ENCODE data around the gene CCDC144A. TPM values are rescaled to one million over a fixed set of nuclear protein-coding genes. Genes with fewer than 3 reads are reported as not detected.
"Not testable (repeated sequence)": the region's sequence is repeated elsewhere in the genome, so short reads cannot be mapped to it uniquely, and the experiment has no call there.

The CCDC144A gene
- total RNA-seq, 1 donor from 2014 or later = 8.8 TPM

- DNase-seq (ENCODE audit: low read depth) = not testable (repeated sequence)
Measured at GRCh38 chr17:16751924-16752287, 61.9 kb downstream of the CCDC144A start.

DNA sequence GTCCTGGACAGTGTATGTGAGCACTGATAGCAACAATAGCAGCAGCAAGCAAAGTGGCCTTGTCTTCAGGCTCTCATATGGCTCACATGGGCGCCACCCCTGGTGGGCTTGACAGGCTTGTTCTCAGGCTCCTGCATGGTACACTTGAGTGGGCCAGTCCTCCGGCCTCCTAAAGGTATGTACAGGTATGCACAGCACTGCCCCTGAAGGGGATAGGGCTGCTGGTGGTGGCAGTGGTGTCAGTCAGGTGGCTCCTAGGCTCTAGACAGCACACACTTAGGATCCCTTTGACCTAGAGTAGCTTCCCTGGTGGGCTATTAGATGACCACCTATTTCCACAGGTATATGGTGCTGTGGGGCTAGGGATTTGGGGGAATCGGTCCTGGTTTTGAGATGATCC is 67.5 kb downstream of the CCDC144A start:
- not testable (repeated sequence) for DNase-seq (ENCODE audit: low read depth)

- not testable (repeated sequence) for DNase-seq (ENCODE audit: low read depth)
Measured at GRCh38 chr17:16758177-16758576, 68.1 kb downstream of the CCDC144A start.

- DNase-seq (ENCODE audit: low read depth) = not testable (repeated sequence)
Measured at GRCh38 chr17:16768290-16769175, 78.5 kb downstream of the CCDC144A start.

GRCh38 chr17:16772394-16773145 is 82.5 kb downstream of the CCDC144A start:
- not testable (repeated sequence) for DNase-seq (ENCODE audit: low read depth)

DNA sequence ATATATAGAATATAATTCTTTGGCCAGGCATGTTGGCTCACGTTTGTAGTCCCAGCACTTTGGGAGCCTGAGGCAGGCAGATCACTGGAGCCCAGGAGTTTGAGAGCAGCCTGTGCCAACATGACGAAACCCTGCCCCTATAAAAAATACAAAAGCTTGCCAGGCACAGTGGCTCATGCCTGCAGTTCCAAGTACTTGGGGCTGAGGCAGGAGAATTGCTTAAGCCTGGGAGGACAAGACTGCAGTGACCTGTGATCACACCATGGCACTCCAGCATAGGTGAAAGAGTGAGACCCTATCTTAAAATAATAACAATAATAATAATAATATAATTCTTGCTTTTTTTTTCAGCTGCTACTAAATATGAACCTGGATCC is 83.1 kb downstream of the CCDC144A start:
- not testable (repeated sequence) for DNase-seq (ENCODE audit: low read depth)

DNA sequence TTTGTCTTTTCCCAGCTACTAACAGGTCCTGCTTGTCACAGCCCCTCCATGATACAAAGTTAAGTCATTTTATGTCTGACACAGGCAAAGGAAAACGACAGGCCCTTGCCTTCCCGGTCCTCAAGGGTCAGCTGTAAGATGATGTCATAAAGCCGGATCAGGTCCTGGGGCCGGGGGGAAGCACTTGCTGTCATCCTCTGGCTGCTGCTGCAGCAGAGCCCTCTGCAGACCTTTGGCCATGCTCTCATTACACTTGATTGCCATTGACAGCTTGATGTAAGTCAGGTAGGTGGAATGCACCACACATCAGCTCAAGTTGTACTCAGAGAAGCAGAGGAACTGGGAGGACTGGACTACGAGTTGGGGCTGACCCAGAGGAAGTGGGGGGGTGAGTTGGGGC is 97.8 kb downstream of the CCDC144A start:
- not testable (repeated sequence) for DNase-seq (ENCODE audit: low read depth)

- not testable (repeated sequence) for DNase-seq (ENCODE audit: low read depth)
Measured at GRCh38 chr17:16788889-16789536, 99.0 kb downstream of the CCDC144A start.

GRCh38 chr17:16789622-16790021 is 99.6 kb downstream of the CCDC144A start:
- DNase-seq (ENCODE audit: low read depth) = not testable (repeated sequence)

DNA sequence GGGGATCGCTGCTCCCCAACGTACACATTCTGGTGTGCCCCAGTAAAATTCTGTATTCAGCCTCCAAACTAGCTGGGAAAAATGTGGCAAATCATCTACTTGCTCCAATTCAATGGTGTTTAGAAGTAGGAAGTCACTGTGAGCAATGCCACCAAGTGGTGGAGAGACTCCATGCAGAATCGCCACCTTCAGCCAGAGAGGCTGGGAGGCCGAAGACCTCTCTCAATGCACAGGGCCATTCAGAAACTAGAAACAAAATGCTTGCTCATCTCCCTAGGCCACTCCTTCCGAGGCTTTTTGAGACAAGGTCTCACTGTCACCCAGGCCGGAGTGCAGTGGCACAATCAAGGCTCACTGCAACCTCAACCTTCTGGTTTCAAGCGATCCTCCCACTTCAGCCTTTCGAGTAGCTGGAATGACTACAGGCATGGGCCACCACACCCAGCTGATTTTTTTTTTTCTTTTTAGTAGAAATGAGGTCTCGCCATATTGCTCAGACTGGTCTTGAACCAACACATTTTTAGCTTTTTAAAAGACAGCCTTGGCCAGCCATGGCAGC is 100.4 kb downstream of the CCDC144A start:
- not testable (repeated sequence) for DNase-seq (ENCODE audit: low read depth)

DNA sequence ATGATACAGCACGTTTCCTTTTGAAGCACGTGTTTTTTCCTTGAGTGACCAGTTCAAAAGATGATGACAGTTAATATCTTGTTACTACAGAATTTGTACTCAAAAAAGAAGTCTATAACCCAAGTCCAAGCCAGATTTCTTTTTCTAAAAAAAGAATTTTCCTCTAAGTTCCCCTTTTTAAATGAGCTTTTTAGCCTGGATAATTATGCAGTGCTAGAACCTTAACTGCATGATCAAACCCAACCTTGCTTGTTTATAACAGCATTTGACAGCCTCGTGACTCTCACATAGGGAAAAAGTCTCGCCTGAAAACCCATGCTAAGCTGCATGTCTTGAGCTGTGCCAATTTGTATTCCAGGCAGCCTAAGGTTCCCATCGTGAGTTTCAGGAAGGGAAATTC is 104.2 kb downstream of the CCDC144A start:
- not testable (repeated sequence) for DNase-seq (ENCODE audit: low read depth)

DNA sequence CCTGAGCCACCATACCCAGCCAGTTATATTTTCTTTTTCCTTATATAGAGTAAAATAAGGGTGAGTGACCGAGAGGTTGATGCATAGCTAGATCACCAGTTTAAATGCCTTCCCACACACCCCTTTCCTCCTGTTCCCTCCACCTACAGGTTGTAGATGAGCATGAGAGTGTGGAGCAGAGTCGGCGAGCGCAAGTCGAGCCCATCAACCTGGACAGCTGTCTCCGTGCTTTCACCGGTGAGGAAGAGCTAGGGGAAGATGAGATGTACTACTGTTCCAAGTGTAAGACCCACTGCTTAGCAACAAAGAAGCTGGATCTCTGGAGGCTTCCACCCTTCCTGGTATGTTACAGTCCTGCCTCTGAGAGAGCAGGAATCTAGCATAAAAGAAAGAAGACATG is 105.9 kb downstream of the CCDC144A start:
- not testable (repeated sequence) for DNase-seq (ENCODE audit: low read depth)

DNA sequence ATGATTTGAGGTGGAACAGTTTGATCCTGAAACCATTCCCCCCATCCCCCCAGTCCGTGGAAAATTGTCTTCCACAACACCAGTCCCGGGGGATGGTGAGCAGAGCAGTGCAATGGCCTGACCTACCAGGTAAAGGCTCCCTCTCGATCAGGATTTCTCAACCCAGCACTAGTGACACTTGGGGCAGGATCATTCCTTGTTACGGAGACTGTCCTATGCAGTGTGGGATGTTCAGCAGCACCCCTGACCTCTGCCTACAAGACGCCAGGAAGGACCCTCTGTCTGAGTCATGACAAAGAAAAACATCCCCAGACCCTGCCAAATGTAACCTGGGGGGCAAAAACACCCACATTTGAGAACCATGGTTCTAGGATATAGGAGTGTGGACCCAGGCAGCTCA is 114.8 kb downstream of the CCDC144A start:
- DNase-seq (ENCODE audit: low read depth) = not testable (repeated sequence)

- DNase-seq (ENCODE audit: low read depth) = not testable (repeated sequence)
Measured at GRCh38 chr17:16806599-16806998, 116.6 kb downstream of the CCDC144A start.

- not testable (repeated sequence) for DNase-seq (ENCODE audit: low read depth)
Measured at GRCh38 chr17:16807620-16808019, 117.6 kb downstream of the CCDC144A start.

DNA sequence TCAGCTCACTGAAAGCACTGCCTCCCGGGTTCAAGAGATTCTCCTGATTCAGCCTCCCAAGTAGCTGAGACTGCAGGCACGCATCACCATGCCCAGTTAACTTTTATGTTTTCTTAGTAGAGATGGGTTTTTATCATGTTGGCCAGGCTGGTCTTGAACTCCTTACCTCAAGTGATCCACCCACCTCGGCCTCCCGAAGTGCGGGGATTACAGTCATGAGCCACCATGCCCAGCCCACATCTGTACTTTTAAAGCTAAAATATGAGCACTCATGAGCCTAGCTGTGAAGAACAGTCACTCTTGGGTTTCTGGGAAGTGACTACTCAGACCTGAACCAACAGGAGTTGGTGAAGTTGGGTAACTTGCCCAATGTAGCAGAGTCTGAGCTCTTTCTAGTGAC is 120.2 kb downstream of the CCDC144A start:
- not testable (repeated sequence) for DNase-seq (ENCODE audit: low read depth)

- peak; percentile 54 for DNase-seq (ENCODE audit: low read depth)
Measured at GRCh38 chr17:16812126-16812525, 122.1 kb downstream of the CCDC144A start.

- peak; percentile 75 for DNase-seq (ENCODE audit: low read depth)
Measured at GRCh38 chr17:16814439-16814838, 124.4 kb downstream of the CCDC144A start.

DNA sequence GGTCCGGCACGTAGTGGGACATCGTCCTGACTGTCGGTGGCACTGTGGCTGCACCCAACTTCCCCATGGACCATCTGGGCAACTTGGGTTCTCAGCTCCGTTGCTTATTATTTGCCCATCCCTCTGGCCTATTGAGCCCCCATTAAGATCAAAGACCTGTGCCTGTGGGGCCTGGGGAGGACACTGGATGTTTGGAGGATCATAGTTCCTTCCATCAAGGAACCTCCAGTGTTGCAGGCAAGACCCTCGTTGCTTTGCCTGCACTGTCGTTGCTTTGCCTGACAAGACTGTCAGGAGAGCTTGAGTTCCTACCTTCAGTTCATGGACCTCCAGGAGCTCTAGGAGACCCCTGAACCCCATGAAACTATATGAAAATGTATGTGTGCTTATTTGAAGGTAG is 127.2 kb downstream of the CCDC144A start:
- DNase-seq (ENCODE audit: low read depth) = no peak

DNA sequence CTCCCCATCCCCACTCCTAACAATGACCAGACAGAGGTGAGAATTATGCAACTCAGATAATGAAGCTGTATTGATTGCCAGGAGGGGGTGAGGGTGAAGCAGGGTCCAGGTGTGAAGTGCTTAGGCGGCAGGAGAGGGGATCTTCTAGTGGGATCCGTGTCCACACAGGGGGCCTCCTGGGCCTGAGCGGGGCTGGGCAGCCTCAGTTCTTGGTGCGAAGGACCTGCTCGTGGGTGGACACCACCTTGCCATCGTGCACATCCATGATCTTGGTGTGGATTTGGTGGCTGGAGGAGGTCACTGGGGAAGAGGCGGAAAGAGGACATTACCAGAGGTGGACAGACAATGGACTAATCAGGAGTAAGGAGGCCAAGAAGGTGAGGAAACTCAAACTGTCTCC is 127.9 kb downstream of the CCDC144A start:
- not testable (repeated sequence) for DNase-seq (ENCODE audit: low read depth)

DNA sequence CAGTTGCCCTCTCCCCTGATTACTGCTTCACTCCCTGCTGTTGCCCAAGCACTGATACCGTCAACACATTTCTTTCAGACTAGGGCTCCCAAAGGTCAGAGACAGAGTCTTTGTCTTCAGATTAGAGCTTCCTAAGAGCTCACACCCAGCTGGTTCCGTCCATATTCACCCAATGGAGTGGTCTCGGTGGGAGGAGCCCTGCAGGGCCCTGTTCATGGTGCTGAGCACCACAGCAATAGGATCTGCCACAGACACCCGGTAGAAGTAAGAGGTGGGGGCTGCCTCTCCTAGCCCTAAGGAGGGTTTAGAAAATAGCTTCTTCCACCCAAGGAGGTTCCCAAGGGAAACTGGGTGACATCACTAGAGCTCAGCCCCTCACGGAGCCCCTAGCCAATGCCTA is 128.3 kb downstream of the CCDC144A start:
- DNase-seq (ENCODE audit: low read depth) = no peak

Measured in myocyte (in vitro differentiated cells).